ENCODE data around the gene KCNT1. TPM values are rescaled to one million over a fixed set of nuclear protein-coding genes. Genes with fewer than 3 reads are reported as not detected.

The KCNT1 gene
- total RNA-seq, 2 experiments from 2014 or later = not detected

DNA sequence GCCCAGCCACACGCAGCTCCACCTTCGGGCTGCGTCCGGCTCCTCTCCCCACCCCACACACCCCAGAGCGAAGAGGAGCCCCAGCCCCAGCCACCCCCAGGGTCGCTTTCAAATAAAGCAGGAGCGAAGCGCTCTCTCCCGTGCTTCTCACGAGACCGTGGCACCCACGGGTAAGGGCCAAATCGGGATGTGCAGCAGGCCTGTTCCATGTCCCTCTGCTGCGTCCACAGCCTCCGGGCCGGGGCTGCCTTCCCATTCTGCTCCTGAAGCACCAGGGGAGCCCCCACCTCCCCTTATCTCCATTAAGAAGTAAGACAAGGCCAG is 59.8 kb downstream of the KCNT1 start:
- ChIA-PET CTCF (no interaction called here), POLR2A (no interaction called here)
- Mint-ChIP-seq H3K27ac (no peak overlapping the region), H3K4me3 (no peak overlapping the region), H3K36me3 (ENCODE audit: low read depth) (no peaks in the 10 kb centered on the region), H3K9me3 (peaks cover 6% of the 10 kb centered on the region), H3K27me3 (no peaks in the 10 kb centered on the region), H3K4me1 (ENCODE audit: low read depth) (no peaks in the 10 kb centered on the region)
- TF ChIP-seq, protein P1, sequence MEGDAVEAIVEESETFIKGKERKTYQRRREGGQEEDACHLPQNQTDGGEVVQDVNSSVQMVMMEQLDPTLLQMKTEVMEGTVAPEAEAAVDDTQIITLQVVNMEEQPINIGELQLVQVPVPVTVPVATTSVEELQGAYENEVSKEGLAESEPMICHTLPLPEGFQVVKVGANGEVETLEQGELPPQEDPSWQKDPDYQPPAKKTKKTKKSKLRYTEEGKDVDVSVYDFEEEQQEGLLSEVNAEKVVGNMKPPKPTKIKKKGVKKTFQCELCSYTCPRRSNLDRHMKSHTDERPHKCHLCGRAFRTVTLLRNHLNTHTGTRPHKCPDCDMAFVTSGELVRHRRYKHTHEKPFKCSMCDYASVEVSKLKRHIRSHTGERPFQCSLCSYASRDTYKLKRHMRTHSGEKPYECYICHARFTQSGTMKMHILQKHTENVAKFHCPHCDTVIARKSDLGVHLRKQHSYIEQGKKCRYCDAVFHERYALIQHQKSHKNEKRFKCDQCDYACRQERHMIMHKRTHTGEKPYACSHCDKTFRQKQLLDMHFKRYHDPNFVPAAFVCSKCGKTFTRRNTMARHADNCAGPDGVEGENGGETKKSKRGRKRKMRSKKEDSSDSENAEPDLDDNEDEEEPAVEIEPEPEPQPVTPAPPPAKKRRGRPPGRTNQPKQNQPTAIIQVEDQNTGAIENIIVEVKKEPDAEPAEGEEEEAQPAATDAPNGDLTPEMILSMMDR (IDR thresholded peaks at IDR 0.05) = no peak
- DNase-seq (no peak), ATAC-seq (no peak)
- intact Hi-C loops (cut with micrococcal nuclease) = no loop called here

DNA sequence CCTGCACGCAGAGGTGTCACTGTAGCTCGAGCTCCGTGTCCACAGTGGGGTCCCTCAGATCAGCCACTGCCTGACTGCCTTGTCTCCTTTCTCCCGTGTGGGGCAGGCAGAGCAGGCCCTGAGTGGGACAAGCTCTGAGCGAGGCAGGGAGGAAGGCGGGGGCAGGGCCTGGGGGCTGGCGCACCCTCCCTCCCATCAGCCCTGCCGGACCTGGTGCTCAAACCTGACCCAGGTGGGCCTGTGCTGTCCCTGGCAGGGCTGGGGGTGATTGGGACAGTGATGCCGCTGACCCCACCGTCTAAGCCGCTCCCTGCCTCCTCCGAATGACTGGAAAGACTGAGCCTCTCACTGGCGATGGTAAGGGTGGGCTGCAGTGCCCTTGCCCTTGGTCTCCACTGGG is 60.9 kb downstream of the KCNT1 start:
- POLR2A ChIA-PET = no interaction called here

DNA sequence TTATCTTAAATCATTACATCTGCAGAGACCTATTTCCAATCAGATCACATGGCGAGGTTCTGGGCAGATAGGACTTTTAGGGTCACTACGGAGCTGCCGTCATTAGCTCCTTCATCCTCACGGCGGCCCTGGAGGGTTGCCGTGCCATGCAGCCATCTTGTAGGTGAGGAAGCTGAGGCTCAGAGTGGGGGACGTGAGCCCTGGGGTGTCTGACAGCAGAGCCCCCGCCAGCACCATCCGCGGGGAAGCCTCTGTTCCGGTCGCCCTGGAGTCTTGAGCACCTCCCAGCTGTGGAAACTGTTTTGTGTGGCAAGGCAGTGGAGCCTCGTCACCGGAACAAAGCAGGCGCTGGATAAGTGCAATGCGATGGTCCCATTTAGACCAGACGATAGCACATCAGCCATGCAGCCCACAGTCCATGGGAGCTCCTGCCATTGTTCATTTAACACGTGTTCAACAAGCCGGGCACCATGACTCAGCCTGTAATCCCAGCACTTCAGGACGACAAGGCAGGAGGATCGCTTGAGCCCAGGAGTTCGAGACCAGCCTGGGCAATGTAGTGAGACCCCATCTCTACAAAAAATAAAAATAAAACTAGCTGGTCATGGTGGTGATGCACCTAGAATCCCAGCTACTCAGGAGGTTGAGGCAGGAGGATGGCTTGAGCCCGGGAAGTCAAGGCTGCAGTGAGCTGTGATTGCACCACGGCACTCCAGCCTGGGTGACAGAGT is 61.9 kb downstream of the KCNT1 start:
- no peak overlapping the region for H3K4me3 Mint-ChIP-seq
- CTCF ChIA-PET = no interaction called here
- DNase-seq = no peak
- no peaks in the 10 kb centered on the region for H3K27me3 Mint-ChIP-seq
- H3K4me1 Mint-ChIP-seq (ENCODE audit: low read depth) = no peaks in the 10 kb centered on the region
- intact Hi-C loops (cut with micrococcal nuclease) = no loop called here
- ATAC-seq = no peak
- POLR2A ChIA-PET = no interaction called here
- peaks cover 6% of the 10 kb centered on the region for H3K9me3 Mint-ChIP-seq
- no peaks in the 10 kb centered on the region for H3K36me3 Mint-ChIP-seq (ENCODE audit: low read depth)
- TF ChIP-seq, protein P1 (IDR thresholded peaks at IDR 0.05) = no peak
- no peak overlapping the region for H3K27ac Mint-ChIP-seq

More for the DNA sequence above, 60.9 kb downstream of the KCNT1 start:
- CTCF ChIA-PET = no interaction called here
- intact Hi-C loops (cut with micrococcal nuclease) = no loop called here
- TF ChIP-seq, protein P1 (IDR thresholded peaks at IDR 0.05) = no peak
- ATAC-seq (no peak), DNase-seq (no peak)
- peaks cover 6% of the 10 kb centered on the region for H3K9me3 Mint-ChIP-seq
- no peaks in the 10 kb centered on the region for H3K4me1 Mint-ChIP-seq (ENCODE audit: low read depth)
- no peak overlapping the region for H3K4me3 Mint-ChIP-seq
- H3K36me3 Mint-ChIP-seq (ENCODE audit: low read depth) = no peaks in the 10 kb centered on the region
- H3K27me3 Mint-ChIP-seq = no peaks in the 10 kb centered on the region
- no peak overlapping the region for H3K27ac Mint-ChIP-seq

DNA sequence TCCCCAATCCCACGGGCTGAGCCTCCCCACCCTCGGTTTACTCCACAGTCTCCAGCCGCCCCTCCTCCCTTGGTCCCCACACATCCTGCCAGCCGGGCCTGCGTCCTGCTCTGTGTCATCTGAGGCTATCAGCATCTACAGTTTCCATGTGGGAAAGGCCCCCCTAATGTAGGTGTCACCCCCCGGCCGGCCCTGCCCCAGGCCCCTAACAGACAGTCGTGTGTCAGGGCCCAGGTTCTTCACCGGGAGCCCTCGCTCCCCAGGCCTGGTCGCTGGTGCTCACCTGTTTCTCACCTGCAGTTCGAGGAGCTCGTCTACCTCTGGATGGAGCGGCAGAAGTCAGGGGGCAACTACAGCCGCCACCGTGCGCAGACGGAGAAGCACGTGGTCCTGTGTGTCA is 62.7 kb downstream of the KCNT1 start:
- DNase-seq = no peak
- ChIA-PET POLR2A (no interaction called here), CTCF (no interaction called here)
- intact Hi-C loops (cut with micrococcal nuclease) = no loop called here
- no peak for ATAC-seq
- peaks cover 6% of the 10 kb centered on the region for H3K9me3 Mint-ChIP-seq
- TF ChIP-seq, protein P1 (IDR thresholded peaks at IDR 0.05) = no peak
- H3K27me3 Mint-ChIP-seq = no peaks in the 10 kb centered on the region
- H3K27ac Mint-ChIP-seq = no peak overlapping the region
- H3K36me3 Mint-ChIP-seq (ENCODE audit: low read depth) = no peaks in the 10 kb centered on the region
- H3K4me3 Mint-ChIP-seq = no peak overlapping the region
- H3K4me1 Mint-ChIP-seq (ENCODE audit: low read depth) = no peaks in the 10 kb centered on the region

DNA sequence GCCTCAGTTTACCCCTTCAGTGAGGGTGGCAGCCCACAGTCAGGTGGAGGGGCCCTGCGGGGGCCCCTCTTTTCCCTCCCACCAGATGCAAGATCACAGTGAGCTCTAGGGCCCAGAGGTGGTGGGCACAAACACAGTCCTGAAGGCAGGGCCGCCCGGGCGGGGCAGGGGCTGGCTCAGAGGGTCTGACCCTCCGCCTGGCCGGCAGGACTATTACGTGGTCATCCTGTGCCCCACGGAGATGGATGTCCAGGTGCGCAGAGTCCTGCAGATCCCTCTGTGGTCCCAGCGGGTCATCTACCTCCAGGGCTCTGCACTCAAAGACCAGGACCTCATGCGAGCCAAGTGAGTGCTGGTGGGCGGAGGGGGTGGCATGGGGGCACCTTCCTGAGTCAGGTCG is 63.4 kb downstream of the KCNT1 start:
- no peak overlapping the region for H3K4me3 Mint-ChIP-seq
- CTCF ChIA-PET = no interaction called here
- ATAC-seq = no peak
- no peak for DNase-seq
- intact Hi-C loops (cut with micrococcal nuclease) = no loop called here
- H3K4me1 Mint-ChIP-seq (ENCODE audit: low read depth) = no peaks in the 10 kb centered on the region
- H3K27ac Mint-ChIP-seq = no peak overlapping the region
- H3K36me3 Mint-ChIP-seq (ENCODE audit: low read depth) = no peaks in the 10 kb centered on the region
- no peaks in the 10 kb centered on the region for H3K27me3 Mint-ChIP-seq
- POLR2A ChIA-PET = no interaction called here
- peaks cover 6% of the 10 kb centered on the region for H3K9me3 Mint-ChIP-seq
- TF ChIP-seq, protein P1 (IDR thresholded peaks at IDR 0.05) = no peak
